Measurements from ENCODE around the gene OTOR.

OTOR gene

DNA sequence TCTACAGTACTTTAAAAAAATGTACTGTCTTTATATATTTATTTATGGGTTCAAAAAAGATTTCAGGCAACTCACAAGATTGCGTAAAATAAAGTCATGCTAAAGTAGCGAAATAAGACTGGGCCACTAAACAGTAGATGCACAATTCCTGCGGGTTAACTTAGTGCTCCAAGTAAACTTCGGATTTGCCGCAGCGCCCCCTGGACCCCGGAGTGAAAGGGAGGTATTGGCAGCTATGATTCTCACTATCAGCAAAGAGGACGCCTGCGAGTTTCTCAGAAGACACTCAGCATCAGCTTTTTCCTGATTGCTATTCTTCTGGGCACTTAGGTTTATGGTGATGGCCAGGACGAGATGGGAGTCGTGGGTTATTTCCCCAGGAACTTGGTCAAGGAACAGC, 1.4 kb downstream of the OTOR start:
- DNase-seq, result no peak

DNA sequence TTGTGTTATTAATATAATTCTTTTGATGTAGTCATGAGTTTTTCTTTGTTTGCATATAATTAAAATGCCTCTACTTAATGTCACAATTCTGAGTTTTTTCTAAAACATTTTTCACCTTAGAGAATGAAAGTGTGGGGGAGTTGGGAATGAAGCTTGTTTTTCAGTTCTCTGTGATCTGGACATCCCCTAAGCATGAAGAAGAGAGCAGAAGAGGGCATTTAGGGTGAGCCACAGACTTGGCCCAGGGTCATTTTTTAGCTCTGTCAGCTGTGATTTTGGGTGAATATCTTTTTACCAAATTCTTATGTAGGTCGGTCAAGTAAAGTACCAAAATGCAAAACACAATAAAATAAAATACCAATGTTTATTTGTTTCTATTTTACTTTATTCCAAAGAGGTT, 3.9 kb downstream of the OTOR start:
- no peak for DNase-seq

DNA sequence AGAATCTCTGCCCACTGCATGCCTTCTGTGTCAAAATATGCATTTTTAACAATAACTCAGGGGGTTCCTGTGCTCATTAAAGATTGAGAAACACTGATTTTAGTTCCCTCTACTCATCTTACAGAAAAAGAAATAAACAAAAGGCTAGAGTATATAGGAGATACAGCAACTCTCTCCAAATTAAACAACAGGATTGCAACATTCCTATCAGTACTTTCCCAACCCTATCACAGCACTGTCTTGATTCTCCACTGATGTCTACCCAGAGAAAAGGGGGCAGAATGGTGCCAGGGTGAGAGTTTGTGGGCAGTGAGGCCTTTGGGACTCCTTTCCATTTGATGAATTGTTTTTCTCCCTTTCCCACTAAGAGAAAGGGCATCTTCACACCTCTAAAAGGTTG, 4.7 kb downstream of the OTOR start:
- DNase-seq, result no peak

DNA sequence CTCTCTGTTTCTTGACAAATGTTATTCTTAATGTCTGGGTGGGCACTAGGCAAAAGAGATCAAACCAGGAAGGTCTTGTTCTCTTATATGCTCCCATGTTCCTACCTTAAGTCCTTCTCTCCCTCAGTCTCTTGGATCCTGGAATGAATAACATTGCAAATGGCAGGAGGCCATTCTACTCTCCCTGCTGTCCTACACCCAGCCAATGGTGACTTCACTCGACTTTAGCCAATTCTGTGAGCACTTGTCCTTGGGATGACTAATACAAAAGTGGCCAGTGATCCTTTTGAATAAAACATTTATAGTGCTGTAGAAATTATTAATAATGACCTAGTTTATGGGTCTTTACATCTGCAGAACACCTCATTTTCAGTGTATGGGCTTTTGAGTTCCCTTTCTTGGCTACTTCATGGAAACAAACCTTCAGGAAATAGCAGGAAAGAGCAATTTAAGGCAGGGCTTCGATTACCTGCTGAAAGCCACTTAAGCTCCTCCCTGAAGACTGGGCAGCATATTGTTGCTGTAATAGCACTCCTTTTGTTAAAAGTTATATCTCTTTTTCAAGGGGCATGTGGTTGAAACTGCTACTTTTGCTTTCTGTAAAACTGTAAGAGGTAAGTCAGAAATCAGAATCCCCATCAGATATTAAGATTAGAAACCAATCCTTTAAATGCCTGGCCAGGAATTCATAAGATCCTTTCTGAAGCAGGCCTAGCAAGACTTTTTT, 10.5 kb downstream of the OTOR start:
- DNase-seq, result no peak

- no peak for DNase-seq
These were observed 11.0 kb downstream of the OTOR start for GRCh38 chr20:16759181-16759563.

DNA sequence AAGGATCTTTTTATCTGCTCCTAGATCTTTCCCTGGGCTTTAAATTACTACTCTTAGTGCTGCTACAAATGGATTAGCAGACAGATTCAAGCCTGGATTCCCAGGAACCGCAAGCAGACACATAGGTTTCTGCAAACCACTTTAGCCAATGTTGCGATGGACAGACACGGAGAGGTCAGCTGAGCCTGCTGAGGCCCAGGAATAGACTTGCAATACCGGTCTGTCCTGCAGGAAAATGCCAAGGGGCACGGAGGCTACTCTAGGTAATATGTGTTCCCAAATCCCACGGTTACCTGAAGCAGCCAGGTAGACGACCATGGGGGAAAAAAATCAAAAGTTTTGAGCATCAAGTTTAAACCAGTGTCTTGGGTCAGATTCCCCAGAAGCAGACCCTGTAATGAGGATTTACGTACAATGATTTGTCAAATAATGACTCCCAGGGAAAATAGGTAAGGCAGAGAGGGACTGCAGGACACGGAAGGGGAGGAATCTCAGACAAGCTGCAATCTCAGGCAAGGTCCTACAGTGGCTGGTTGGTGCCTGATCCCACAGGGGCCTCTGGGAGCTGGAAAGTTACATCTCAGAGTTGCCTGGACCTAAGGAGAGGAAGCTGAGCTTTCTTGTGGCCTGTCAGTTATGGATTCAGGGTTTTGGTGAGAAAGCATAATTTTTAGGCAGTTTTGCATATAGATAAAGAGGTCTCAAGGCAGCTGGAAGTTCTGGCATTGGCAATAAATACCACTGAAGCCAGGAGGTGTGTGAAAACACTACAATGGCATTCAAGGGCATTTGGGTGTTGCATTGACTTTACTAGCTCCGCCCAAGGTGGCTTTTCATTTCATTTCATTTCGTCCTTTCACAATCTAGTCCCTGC, 12.5 kb downstream of the OTOR start:
- DNase-seq, result no peak

- DNase-seq, result peak; percentile 63 to 71
These were observed 13.2 kb downstream of the OTOR start for GRCh38 chr20:16761305-16761829.

- no peak for DNase-seq
These were observed 16.4 kb downstream of the OTOR start for GRCh38 chr20:16764560-16764959.

DNA sequence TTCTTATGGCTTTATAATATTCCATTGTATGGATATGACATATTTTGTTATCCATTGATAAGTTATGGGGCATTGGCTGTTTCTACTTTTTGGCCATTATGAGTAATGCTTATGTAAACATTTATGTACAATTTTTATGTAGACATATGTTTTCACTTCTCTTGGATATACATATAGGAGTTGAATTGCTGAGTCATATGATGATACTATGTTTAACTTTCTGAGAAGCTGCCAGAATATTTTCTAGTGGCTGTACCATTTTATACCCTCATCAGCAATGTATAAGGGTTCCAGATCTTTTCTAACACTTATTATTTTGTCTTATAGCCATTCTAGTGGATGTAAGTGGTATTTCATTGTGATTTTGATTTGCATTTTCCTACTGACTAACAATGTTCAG, 23.1 kb downstream of the OTOR start:
- DNase-seq, result no peak

DNA sequence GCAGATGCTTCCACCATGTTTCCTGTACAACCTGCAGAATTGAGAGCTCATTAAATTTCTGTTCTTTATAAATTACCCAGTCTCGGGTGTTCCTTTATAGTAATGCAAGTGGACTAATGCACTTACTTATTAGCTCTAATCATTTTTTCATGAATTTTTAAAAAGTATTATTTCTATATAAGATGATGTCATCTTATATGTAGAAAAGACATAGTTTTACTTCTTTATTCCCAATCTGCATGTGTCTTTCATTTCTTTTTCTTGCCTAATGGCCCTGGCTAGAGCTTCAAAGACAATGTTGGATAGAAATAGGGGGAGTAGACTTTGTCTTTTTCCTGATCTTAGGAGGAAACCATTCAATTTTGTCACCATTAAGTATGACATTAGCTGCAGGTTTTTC, 27.8 kb downstream of the OTOR start:
- DNase-seq, result no peak

- DNase-seq, result no peak
These were observed 29.0 kb downstream of the OTOR start for GRCh38 chr20:16777126-16777525.

GRCh38 chr20:16778159-16778558, 30.0 kb downstream of the OTOR start:
- no peak for DNase-seq

DNA sequence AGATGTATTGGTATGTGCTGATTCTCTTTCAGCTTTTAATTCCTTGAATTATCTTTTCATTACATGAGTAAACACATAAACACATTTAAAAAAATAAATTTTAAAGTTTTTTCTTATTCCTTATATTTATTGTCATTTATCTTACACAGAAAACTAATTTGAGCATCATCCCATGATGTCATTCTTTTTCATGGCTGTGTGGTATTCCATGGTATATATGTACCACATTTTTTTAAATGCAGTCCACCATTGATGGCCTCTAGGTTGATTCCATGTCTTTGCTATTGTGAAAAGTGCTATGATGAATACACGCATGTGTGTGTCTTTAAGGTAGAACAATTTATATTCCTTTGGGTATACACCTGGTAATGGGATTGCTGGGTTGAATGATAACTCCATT, 33.3 kb downstream of the OTOR start:
- DNase-seq, result no peak

DNA sequence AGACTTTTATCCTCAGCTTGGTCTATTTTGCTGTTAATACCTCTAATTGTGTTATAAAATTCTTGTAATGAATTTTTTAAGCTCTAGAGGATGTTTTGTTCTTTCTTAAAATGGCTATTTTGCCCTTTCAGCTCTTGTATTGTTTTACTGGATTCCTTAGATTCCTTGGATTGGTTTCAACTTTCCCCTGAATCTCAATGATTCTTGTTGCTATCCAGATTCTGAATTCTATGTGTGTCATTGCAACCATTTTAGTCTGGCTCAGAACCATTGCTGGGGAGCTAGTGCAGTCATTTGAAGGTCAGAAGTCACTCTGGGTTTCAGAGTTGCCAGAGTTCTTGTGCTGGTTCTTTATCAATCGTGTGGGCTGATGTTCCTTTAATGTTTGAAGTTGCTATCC, 37.1 kb downstream of the OTOR start:
- DNase-seq, result no peak

Measured in inflammatory macrophage (primary cell).